NCI-H146 treated with DMSO at 0.1 percent for 48 hours (cell line): ENCODE measurements around the gene SLC44A5.

ENCODE experiments used
- DNase-seq: peaks from one replicate; lab custom pipeline; 2025; ENCODE audit not compliant: unreplicated experiment; lab: John Stamatoyannopoulos, UW

SLC44A5 gene

GRCh38 chr1:75589637-75590036 lies 21.3 kb downstream of the SLC44A5 start:
- no peak for DNase-seq

GRCh38 chr1:75588779-75589475 lies 22.0 kb downstream of the SLC44A5 start:
- no peak for DNase-seq

GRCh38 chr1:75587692-75588091 lies 23.2 kb downstream of the SLC44A5 start:
- no peak for DNase-seq

GRCh38 chr1:75583282-75583681 lies 27.6 kb downstream of the SLC44A5 start:
- no peak for DNase-seq

GRCh38 chr1:75582725-75583261 lies 28.1 kb downstream of the SLC44A5 start:
- no peak for DNase-seq

GRCh38 chr1:75579046-75579445 lies 31.9 kb downstream of the SLC44A5 start:
- no peak for DNase-seq

GRCh38 chr1:75575837-75576236 lies 35.1 kb downstream of the SLC44A5 start:
- no peak for DNase-seq

- DNase-seq = no peak
Observed at GRCh38 chr1:75567191-75567590, 43.7 kb downstream of the SLC44A5 start.

GRCh38 chr1:75559800-75560199 lies 51.1 kb downstream of the SLC44A5 start:
- DNase-seq = no peak

- DNase-seq = no peak
Observed at GRCh38 chr1:75559136-75559535, 51.8 kb downstream of the SLC44A5 start.

GRCh38 chr1:75554870-75555269 lies 56.0 kb downstream of the SLC44A5 start:
- DNase-seq = no peak

- DNase-seq = no peak
Observed at GRCh38 chr1:75554181-75554580, 56.7 kb downstream of the SLC44A5 start.

- DNase-seq = no peak
Observed at GRCh38 chr1:75550559-75550958, 60.4 kb downstream of the SLC44A5 start.

GRCh38 chr1:75548721-75549480 lies 62.0 kb downstream of the SLC44A5 start:
- no peak for DNase-seq

GRCh38 chr1:75543705-75544104 lies 67.2 kb downstream of the SLC44A5 start:
- no peak for DNase-seq

- DNase-seq = no peak
Observed at GRCh38 chr1:75542818-75543570, 67.9 kb downstream of the SLC44A5 start.

GRCh38 chr1:75539230-75540116 lies 71.4 kb downstream of the SLC44A5 start:
- DNase-seq = no peak

GRCh38 chr1:75533085-75533484 lies 77.8 kb downstream of the SLC44A5 start:
- DNase-seq = no peak

GRCh38 chr1:75531570-75531969 lies 79.3 kb downstream of the SLC44A5 start:
- DNase-seq = no peak

GRCh38 chr1:75529488-75529887 lies 81.4 kb downstream of the SLC44A5 start:
- DNase-seq = no peak

GRCh38 chr1:75528001-75528400 lies 82.9 kb downstream of the SLC44A5 start:
- no peak for DNase-seq
